AG10803 (cell line): ENCODE measurements around the gene SNX21.
A peak's percentile ranks its signal among the peaks of the same experiment; 100 is the strongest.

ENCODE experiments used
- DNase-seq: peaks from one replicate; pipeline ENCODE4 v3.0.0; 2010; ENCODE audit warnings: low read depth
- H3K4me3 ChIP-seq: 2 replicates; pipeline ENCODE4 v1.5.1; 2011; ENCODE audit warnings: mild to moderate bottlenecking, low read length, control low read depth
- TF ChIP-seq, protein P1 (sequence below): conservative IDR thresholded peaks from 2 replicates; pipeline ENCODE4 v1.5.1; 2011; ENCODE audit warnings: mild to moderate bottlenecking, low read length, control low read depth, inconsistent platforms

SNX21 gene

GRCh38 chr20:45833883-45834796, 541 bp downstream of the SNX21 start:
- TF ChIP-seq, protein P1, sequence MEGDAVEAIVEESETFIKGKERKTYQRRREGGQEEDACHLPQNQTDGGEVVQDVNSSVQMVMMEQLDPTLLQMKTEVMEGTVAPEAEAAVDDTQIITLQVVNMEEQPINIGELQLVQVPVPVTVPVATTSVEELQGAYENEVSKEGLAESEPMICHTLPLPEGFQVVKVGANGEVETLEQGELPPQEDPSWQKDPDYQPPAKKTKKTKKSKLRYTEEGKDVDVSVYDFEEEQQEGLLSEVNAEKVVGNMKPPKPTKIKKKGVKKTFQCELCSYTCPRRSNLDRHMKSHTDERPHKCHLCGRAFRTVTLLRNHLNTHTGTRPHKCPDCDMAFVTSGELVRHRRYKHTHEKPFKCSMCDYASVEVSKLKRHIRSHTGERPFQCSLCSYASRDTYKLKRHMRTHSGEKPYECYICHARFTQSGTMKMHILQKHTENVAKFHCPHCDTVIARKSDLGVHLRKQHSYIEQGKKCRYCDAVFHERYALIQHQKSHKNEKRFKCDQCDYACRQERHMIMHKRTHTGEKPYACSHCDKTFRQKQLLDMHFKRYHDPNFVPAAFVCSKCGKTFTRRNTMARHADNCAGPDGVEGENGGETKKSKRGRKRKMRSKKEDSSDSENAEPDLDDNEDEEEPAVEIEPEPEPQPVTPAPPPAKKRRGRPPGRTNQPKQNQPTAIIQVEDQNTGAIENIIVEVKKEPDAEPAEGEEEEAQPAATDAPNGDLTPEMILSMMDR: no peak
- peak overlapping the region; percentile 89 for H3K4me3 ChIP-seq
- DNase-seq: peak; percentile 63

DNA sequence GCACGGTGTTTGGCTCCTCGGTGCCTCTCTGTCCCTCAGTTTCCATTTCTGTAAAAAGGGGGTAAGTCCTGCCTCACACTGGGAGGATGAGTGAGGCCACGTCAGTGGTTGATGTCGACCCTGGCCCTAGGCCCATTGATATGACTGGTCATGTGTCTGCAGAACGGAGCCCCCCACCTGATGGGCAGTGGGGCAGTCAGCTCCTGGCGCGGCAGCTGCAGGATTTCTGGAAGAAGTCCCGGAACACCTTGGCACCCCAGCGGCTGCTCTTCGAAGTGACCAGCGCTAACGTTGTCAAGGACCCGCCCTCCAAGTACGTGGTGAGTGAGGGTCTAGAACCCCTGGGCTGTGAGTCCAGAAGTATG, 1.2 kb downstream of the SNX21 start:
- DNase-seq: no peak
- H3K4me3 ChIP-seq: peak overlapping the region; percentile 89
- TF ChIP-seq, protein P1: no peak

- TF ChIP-seq, protein P1: peak; percentile 30
- peak overlapping the region; percentile 89 for H3K4me3 ChIP-seq
- no peak for DNase-seq
Measured at GRCh38 chr20:45835329-45835765, 1.7 kb downstream of the SNX21 start.

GRCh38 chr20:45835825-45836224, 2.2 kb downstream of the SNX21 start:
- peak overlapping the region; percentile 89 for H3K4me3 ChIP-seq
- TF ChIP-seq, protein P1: no peak
- peak; percentile 90 for DNase-seq

DNA sequence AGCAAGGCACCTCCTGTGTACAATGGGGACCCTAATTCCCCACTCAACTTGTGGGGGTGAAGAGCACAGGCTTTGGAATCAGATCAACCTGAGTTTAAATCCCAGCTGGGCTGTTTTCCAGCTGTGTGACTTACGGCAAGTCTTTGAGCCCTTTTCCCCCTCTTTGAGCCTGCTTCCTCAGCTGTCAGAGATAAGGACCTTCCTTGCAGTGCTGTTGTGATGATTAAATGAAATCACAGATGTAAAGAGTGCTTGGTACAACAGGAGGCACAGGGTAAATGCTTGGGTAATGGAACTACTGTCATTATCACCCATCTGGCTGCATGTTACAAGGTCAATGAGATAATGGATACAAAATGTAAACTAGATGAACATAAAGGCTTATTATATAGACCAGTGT, 3.2 kb downstream of the SNX21 start:
- DNase-seq: no peak
- H3K4me3 ChIP-seq: peak overlapping the region; percentile 24
- TF ChIP-seq, protein P1: no peak

DNA sequence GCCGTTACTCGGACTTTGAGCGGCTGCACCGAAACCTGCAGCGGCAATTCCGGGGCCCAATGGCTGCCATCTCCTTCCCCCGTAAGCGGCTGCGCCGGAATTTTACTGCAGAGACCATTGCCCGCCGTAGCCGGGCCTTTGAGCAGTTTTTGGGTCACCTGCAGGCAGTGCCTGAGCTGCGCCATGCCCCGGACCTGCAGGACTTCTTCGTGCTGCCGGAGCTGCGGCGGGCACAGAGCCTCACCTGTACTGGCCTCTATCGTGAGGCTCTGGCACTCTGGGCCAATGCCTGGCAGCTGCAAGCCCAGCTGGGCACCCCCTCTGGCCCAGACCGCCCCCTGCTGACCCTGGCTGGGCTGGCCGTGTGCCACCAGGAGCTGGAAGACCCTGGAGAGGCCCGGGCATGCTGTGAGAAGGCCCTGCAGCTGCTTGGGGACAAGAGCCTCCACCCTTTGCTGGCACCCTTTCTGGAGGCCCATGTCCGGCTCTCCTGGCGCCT, 7.2 kb downstream of the SNX21 start:
- no peak overlapping the region for H3K4me3 ChIP-seq
- no peak for DNase-seq
- TF ChIP-seq, protein P1: no peak

- TF ChIP-seq, protein P1: no peak
- no peak for DNase-seq
- no peak overlapping the region for H3K4me3 ChIP-seq
Measured at GRCh38 chr20:45841407-45842129, 8.0 kb downstream of the SNX21 start.
